Endothelial cell (in vitro differentiated cells): ENCODE measurements around the gene CDC25B. TPM values are rescaled to one million over a fixed set of nuclear protein-coding genes. Genes with fewer than 3 reads are reported as not detected.

ENCODE experiments used
- DNase-seq: peaks from one replicate; pipeline ENCODE4 v3.0.0; 2021; ENCODE audit warnings: low spot score
- H3K27ac Mint-ChIP-seq: one replicate; pipeline ENCODE4 v1.8.0; 2021; ENCODE audit warnings: mixed read lengths, inconsistent platforms; ENCODE audit not compliant: unreplicated experiment
- H3K27me3 Mint-ChIP-seq: one replicate; pipeline ENCODE4 v1.8.0; 2021; ENCODE audit warnings: mild to moderate bottlenecking, moderate library complexity, mixed read lengths, inconsistent platforms; ENCODE audit not compliant: unreplicated experiment
- H3K36me3 Mint-ChIP-seq: one replicate; pipeline ENCODE4 v1.8.0; 2021; ENCODE audit warnings: mild to moderate bottlenecking, low read depth, mixed read lengths, inconsistent platforms; ENCODE audit not compliant: unreplicated experiment
- H3K4me1 Mint-ChIP-seq: one replicate; pipeline ENCODE4 v1.8.0; 2021; ENCODE audit warnings: mild to moderate bottlenecking, mixed read lengths, inconsistent platforms; ENCODE audit not compliant: unreplicated experiment
- H3K4me3 Mint-ChIP-seq: one replicate; pipeline ENCODE4 v1.8.0; 2021; ENCODE audit warnings: mild to moderate bottlenecking, mixed read lengths, inconsistent platforms; ENCODE audit not compliant: unreplicated experiment
- H3K9me3 Mint-ChIP-seq: one replicate; pipeline ENCODE4 v1.8.0; 2021; ENCODE audit warnings: mixed read lengths, inconsistent platforms; ENCODE audit not compliant: unreplicated experiment
- CTCF ChIP-seq: fragments of 200-600 bp; sonication (generic); IDR thresholded peaks from one replicate; pipeline ENCODE4 v1.5.0; 2021; ENCODE audit warnings: antibody characterized with exemption; ENCODE audit not compliant: unreplicated experiment
- total RNA-seq: library from RNA; stranded (reverse); fragmentation: NEBNext Ultra II Directional; extraction: Animal tissue kit (Norgen Biotek cat#: 25700); gene quantifications from one replicate; pipeline ENCODE4 v1.2.1, GENCODE V29; 2021; ENCODE audit not compliant: unreplicated experiment

The CDC25B gene
- total RNA-seq, 1 donor from 2014 or later, result 10.4 TPM

GRCh38 chr20:3801846-3802245, 5.7 kb downstream of the CDC25B start:
- Mint-ChIP-seq H3K27me3 (peaks cover 21% of the 10 kb centered on the region), H3K4me3 (no peak overlapping the region), H3K4me1 (peaks cover 18% of the 10 kb centered on the region), H3K27ac (no peak overlapping the region), H3K9me3 (no peaks in the 10 kb centered on the region), H3K36me3 (peaks cover 25% of the 10 kb centered on the region)
- no peak for TF ChIP-seq CTCF
- DNase-seq, result no peak

- Mint-ChIP-seq H3K36me3 (peaks cover 25% of the 10 kb centered on the region), H3K4me3 (no peak overlapping the region), H3K4me1 (peaks cover 23% of the 10 kb centered on the region)
Measured at GRCh38 chr20:3802524-3803239, 6.6 kb downstream of the CDC25B start.

GRCh38 chr20:3803289-3803688, 7.2 kb downstream of the CDC25B start:
- Mint-ChIP-seq H3K27ac (no peak overlapping the region), H3K4me1 (peaks cover 22% of the 10 kb centered on the region), H3K9me3 (no peaks in the 10 kb centered on the region), H3K36me3 (peaks cover 25% of the 10 kb centered on the region), H3K27me3 (peaks cover 9% of the 10 kb centered on the region), H3K4me3 (peak overlapping the region; percentile 7)
- no peak for TF ChIP-seq CTCF
- DNase-seq, result no peak

More at GRCh38 chr20:3802524-3803239, 6.6 kb downstream of the CDC25B start:
- peaks cover 15% of the 10 kb centered on the region for H3K27me3 Mint-ChIP-seq
- no peak overlapping the region for H3K27ac Mint-ChIP-seq
- TF ChIP-seq CTCF, result no peak
- no peaks in the 10 kb centered on the region for H3K9me3 Mint-ChIP-seq
- no peak for DNase-seq

GRCh38 chr20:3803854-3804253, 7.7 kb downstream of the CDC25B start:
- TF ChIP-seq CTCF, result no peak
- DNase-seq, result no peak
- Mint-ChIP-seq H3K36me3 (peaks cover 25% of the 10 kb centered on the region), H3K9me3 (no peaks in the 10 kb centered on the region), H3K4me1 (peaks cover 21% of the 10 kb centered on the region), H3K27ac (no peak overlapping the region), H3K27me3 (peaks cover 9% of the 10 kb centered on the region), H3K4me3 (peak overlapping the region; percentile 7)

- Mint-ChIP-seq H3K27ac (no peak overlapping the region), H3K4me3 (peak overlapping the region; percentile 7), H3K4me1 (peaks cover 18% of the 10 kb centered on the region), H3K27me3 (peaks cover 9% of the 10 kb centered on the region), H3K9me3 (no peaks in the 10 kb centered on the region), H3K36me3 (peaks cover 25% of the 10 kb centered on the region)
- no peak for DNase-seq
- TF ChIP-seq CTCF, result no peak
Measured at GRCh38 chr20:3804254-3804751, 8.2 kb downstream of the CDC25B start.
